A549 (cell line): Measurements from ENCODE around the gene NHSL2. TPM values are rescaled to one million over a fixed set of nuclear protein-coding genes. Genes with fewer than 3 reads are reported as not detected.

Experiments used
- ATAC-seq, 2 experiments: fragments of 200-7000 bp in 1 of 2; fragments of >200 bp in 1 of 2; cut with Nextera tagmentation in 1 of 2; cut with Tn5 transposase in 1 of 2; 3 replicates each; pipeline versions ENCODE4 v1.8.0 to v1.9.1; 2018 to 2020; ENCODE audit warnings: mild to moderate bottlenecking in 1 of 2, moderate library complexity in 1 of 2
- CTCF ChIA-PET: fragments of 300-600 bp; sonication (Branson Sonifier 250); formaldehyde crosslinking; extraction: SDS; loops from one replicate; lab custom pipeline; 2021; ENCODE audit warnings: antibody characterized with exemption, inconsistent platforms; lab: Yijun Ruan, JAX
- POLR2A ChIA-PET: fragments of 350-600 bp; formaldehyde crosslinking; extraction: SDS; loops from one replicate; lab custom pipeline; 2021; ENCODE audit warnings: antibody characterized with exemption, inconsistent platforms; lab: Yijun Ruan, JAX
- DNase-seq, 2 experiments: peaks; one replicate each; pipeline versions ENCODE4 v3.0.0 to v3.0.0-alpha.2; 2011 to 2016; ENCODE audit warnings: low read depth in 1 of 2, low spot score in 1 of 2
- FAIRE-seq: peaks from 2 replicates; lab custom pipeline; 2011; peaks lifted over from hg19 to GRCh38; lab: Jason Lieb, UNC
- H3K27ac ChIP-seq, 2 experiments: fragments of >200 bp; sonication (Bioruptor Twin); formaldehyde crosslinking; 3 replicates each; pipeline ENCODE4 v1.5.1; 2016 to 2017
- H3K4me1 ChIP-seq: fragments of >200 bp; sonication (Bioruptor Twin); formaldehyde crosslinking; 3 replicates; pipeline ENCODE4 v1.6.1; 2016
- H3K4me2 ChIP-seq: fragments of >200 bp; sonication (Bioruptor Twin); formaldehyde crosslinking; 3 replicates; pipeline ENCODE4 v1.6.1; 2016
- H3K4me3 ChIP-seq: fragments of >200 bp; sonication (Bioruptor Twin); formaldehyde crosslinking; 3 replicates; pipeline ENCODE4 v1.5.1; 2016
- H3K9me3 ChIP-seq: fragments of >200 bp; sonication (Bioruptor Twin); formaldehyde crosslinking; 3 replicates; pipeline ENCODE4 v1.6.1; 2016
- BHLHE40 ChIP-seq: IDR thresholded peaks from 2 replicates; pipeline ENCODE4 v1.6.1; 2012; ENCODE audit warnings: low read depth, low read length, inconsistent platforms
- CBX2 ChIP-seq: fragments of 200-600 bp; sonication (generic); IDR thresholded peaks from 2 replicates; pipeline ENCODE4 v1.6.1; 2016; ENCODE audit warnings: low read depth, mild to moderate bottlenecking, borderline replicate concordance
- CEBPB ChIP-seq, 2 experiments: fragments of >200 bp in 1 of 2; sonication (Bioruptor Twin) in 1 of 2; formaldehyde crosslinking in 1 of 2; IDR thresholded peaks; 2 replicates each; pipeline ENCODE4 v1.6.1; 2012 to 2016
- CHD4 ChIP-seq: fragments of 200-600 bp; sonication (generic); IDR thresholded peaks from 2 replicates; pipeline ENCODE4 v1.6.1; 2016; ENCODE audit warnings: antibody characterized with exemption, mild to moderate bottlenecking, borderline replicate concordance
- EHF ChIP-seq: fragments of 250-450 bp; sonication (Bioruptor Pico); IDR thresholded peaks from 2 replicates; pipeline ENCODE4 v1.5.0; 2020; ENCODE audit warnings: mild to moderate bottlenecking
- EP300 ChIP-seq, 2 experiments: fragments of >200 bp; sonication (Bioruptor Twin); formaldehyde crosslinking; IDR thresholded peaks; 2 replicates in 1 of 2; 3 replicates in 1 of 2; pipeline ENCODE4 v1.6.1; 2016 to 2017
- FOSL2 ChIP-seq, 2 experiments: fragments of 450-650 bp in 1 of 2; fragments of >200 bp in 1 of 2; sonication (Bioruptor Twin) in 1 of 2; formaldehyde crosslinking; IDR thresholded peaks; 2 replicates each; pipeline versions ENCODE4 v1.5.0 to v1.6.1; 2016 to 2020; ENCODE audit warnings: mild to moderate bottlenecking in 1 of 2, moderate library complexity in 1 of 2
- FOXS1 ChIP-seq: fragments of 250-450 bp; sonication (Bioruptor Pico); IDR thresholded peaks from 2 replicates; pipeline ENCODE4 v1.5.0; 2020; ENCODE audit warnings: mild to moderate bottlenecking, moderate library complexity
- GATA3 ChIP-seq: IDR thresholded peaks from 2 replicates; pipeline ENCODE4 v1.6.1; 2012; ENCODE audit warnings: borderline replicate concordance
- JUN ChIP-seq, 2 experiments: fragments of >200 bp; sonication (Bioruptor Twin); formaldehyde crosslinking; IDR thresholded peaks; 2 replicates in 1 of 2; 3 replicates in 1 of 2; pipeline ENCODE4 v1.6.1; 2016 to 2017
- JUNB ChIP-seq: fragments of >200 bp; sonication (Bioruptor Twin); formaldehyde crosslinking; IDR thresholded peaks from 2 replicates; pipeline ENCODE4 v1.6.1; 2016
- MAFK ChIP-seq: fragments of 450-650 bp; IDR thresholded peaks from 2 replicates; pipeline ENCODE4 v1.6.1; 2014; ENCODE audit not compliant: partially characterized antibody
- NFE2L2 ChIP-seq: fragments of 150-350 bp; conservative IDR thresholded peaks from 2 replicates; pipeline ENCODE4 v1.6.1; 2014; ENCODE audit warnings: low read length
- NPAS2 ChIP-seq: fragments of 250-450 bp; sonication (Bioruptor Pico); IDR thresholded peaks from 2 replicates; pipeline ENCODE4 v1.8.0; 2022; ENCODE audit warnings: mild to moderate bottlenecking, moderate library complexity, borderline replicate concordance
- NR3C1 ChIP-seq: fragments of >200 bp; sonication (Bioruptor Twin); formaldehyde crosslinking; IDR thresholded peaks from 3 replicates; pipeline ENCODE4 v1.6.1; 2017
- POLR2AphosphoS2 ChIP-seq: conservative IDR thresholded peaks from 2 replicates; pipeline ENCODE4 v1.6.1; 2012; ENCODE audit warnings: low read length, improper control_type of control experiment, inconsistent platforms
- RCOR1 ChIP-seq: fragments of 150-350 bp; IDR thresholded peaks from 2 replicates; pipeline ENCODE4 v1.6.1; 2014; ENCODE audit warnings: antibody characterized with exemption, low read length, low read depth
- RFX5 ChIP-seq: fragments of 450-650 bp; IDR thresholded peaks from 2 replicates; pipeline ENCODE4 v1.7.1; 2014; ENCODE audit warnings: antibody characterized with exemption, mild to moderate bottlenecking, moderate library complexity
- RNF2 ChIP-seq: fragments of 200-600 bp; sonication (generic); IDR thresholded peaks from 2 replicates; pipeline ENCODE4 v1.6.1; 2016; ENCODE audit warnings: low read depth, mild to moderate bottlenecking, antibody characterized with exemption, moderate library complexity, borderline replicate concordance
- SREBF2 ChIP-seq: fragments of 450-650 bp; IDR thresholded peaks from 2 replicates; pipeline ENCODE4 v1.6.1; 2014; ENCODE audit warnings: mild to moderate bottlenecking, moderate library complexity
- TFCP2L1 ChIP-seq: fragments of 250-450 bp; sonication (Bioruptor Pico); IDR thresholded peaks from 2 replicates; pipeline ENCODE4 v1.5.0; 2021; ENCODE audit warnings: mild to moderate bottlenecking
- ZC3H11A ChIP-seq: fragments of 450-650 bp; IDR thresholded peaks from 2 replicates; pipeline ENCODE4 v1.6.1; 2014; ENCODE audit warnings: antibody characterized with exemption, mild to moderate bottlenecking
- ZFP36 ChIP-seq: fragments of 450-650 bp; IDR thresholded peaks from 2 replicates; pipeline ENCODE4 v1.6.1; 2014; ENCODE audit warnings: borderline replicate concordance; ENCODE audit not compliant: partially characterized antibody
- ZSCAN20 ChIP-seq: fragments of 250-450 bp; sonication (Bioruptor Pico); IDR thresholded peaks from 2 replicates; pipeline ENCODE4 v1.8.0; 2022; ENCODE audit warnings: mild to moderate bottlenecking, moderate library complexity
- WGBS: methylation state at CpG from one replicate; pipeline ENCODE4 v1.1.6; 2017; ENCODE audit errors: missing lambda C conversion rate; 5-methylcytosine and 5-hydroxymethylcytosine counted together
- polyA plus RNA-seq, 4 experiments: library from polyadenylated mRNA; depleted of rRNA in 3 of 4; stranded (reverse); fragments of >200 nt; fragmentation: RNase III in 1 of 4; extraction: RNeasy Plus Mini Kit Qiagen cat#74134 plus additional on column Dnase treatment in 1 of 4; gene quantifications; 2 replicates in 3 of 4; 3 replicates in 1 of 4; pipeline ENCODE4 v1.2.3, GENCODE V29; 2011 to 2017
- TF ChIP-seq, protein P1 (sequence below): IDR thresholded peaks from 2 replicates; pipeline ENCODE4 v1.6.1; 2012
- TF ChIP-seq, protein P2 (sequence below): fragments of 450-650 bp; IDR thresholded peaks from 2 replicates; pipeline ENCODE4 v1.6.1; 2014; ENCODE audit warnings: antibody characterized with exemption

NHSL2 gene
- polyA plus RNA-seq, 2 of the 4 experiments (the other 2 are of a cell fraction): 0.26 to 0.48 TPM

DNA sequence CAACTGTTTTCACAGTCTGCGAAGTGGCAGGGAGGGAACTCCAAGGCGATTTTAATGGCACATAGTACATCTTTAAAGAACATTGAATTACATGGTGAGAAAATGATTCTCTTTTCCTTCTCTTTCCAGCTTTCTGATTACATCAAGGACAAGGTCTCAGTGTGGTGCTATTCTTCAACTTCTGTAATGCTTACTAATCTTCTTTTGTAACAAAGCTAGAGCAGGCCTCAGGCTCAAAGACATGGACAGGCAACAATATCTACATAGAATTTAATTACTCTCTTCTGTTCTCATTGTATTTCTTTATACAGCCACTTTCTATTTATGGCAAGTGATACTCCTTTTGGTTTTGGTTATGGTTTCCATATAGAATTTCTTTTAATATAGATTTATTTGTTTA lies 172.6 kb downstream of the NHSL2 start:
- FAIRE-seq: no peak
- no peak for ATAC-seq
- 77% methylated on average over 2 of the region's 2 CpGs for WGBS
- ChIA-PET POLR2A (no interaction called here), CTCF (interaction anchor here (1.3 kb wide), 1 partner anchor 43 kb away, joined by 3 read pairs; no protein-coding TSS in a partner anchor)
- Histone ChIP-seq H3K4me3 (no peak overlapping the region), H3K9me3 (no peaks in the 10 kb centered on the region), H3K4me2 (no peak overlapping the region), H3K27ac (no peak overlapping the region), H3K4me1 (no peaks in the 10 kb centered on the region)
- no peak for DNase-seq
- no peak for TF ChIP-seq EP300 (IDR thresholded peaks at IDR 0.05)
- TF ChIP-seq FOXS1 (CRISPR knock-in tag): no peak

DNA sequence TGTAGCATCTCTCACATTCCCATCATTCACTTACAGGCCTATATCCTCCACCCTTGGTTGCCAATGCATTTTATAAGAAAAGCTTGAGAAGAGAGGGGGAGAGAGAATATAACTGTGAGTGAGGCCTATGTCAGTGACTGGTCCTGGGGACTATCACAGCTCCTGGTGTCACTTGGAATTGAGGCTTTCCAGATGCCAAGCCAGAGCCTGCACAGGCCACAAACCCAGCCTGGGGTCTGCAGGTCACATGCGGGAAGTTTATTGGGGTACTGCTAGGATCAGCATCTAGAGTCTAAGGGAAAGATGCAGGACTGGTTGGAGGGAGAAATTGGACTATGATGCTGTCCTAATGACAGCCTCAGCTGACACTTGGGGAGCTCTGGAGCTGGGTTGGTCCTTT lies 173.5 kb downstream of the NHSL2 start:
- no peak for DNase-seq
- Histone ChIP-seq H3K9me3 (no peaks in the 10 kb centered on the region), H3K27ac (no peak overlapping the region), H3K4me3 (no peak overlapping the region), H3K4me2 (no peak overlapping the region), H3K4me1 (no peaks in the 10 kb centered on the region)
- WGBS: 78% methylated on average over 1 of the region's 1 CpG
- no peak for TF ChIP-seq ZC3H11A
- TF ChIP-seq JUN (IDR thresholded peaks at IDR 0.05): no peak
- no peak for TF ChIP-seq RFX5
- no peak for TF ChIP-seq ZSCAN20 (CRISPR knock-in tag)
- TF ChIP-seq NPAS2: no peak
- no peak for TF ChIP-seq RCOR1
- TF ChIP-seq, protein P1, sequence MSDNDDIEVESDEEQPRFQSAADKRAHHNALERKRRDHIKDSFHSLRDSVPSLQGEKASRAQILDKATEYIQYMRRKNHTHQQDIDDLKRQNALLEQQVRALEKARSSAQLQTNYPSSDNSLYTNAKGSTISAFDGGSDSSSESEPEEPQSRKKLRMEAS: no peak
- TF ChIP-seq NR3C1: no peak
- TF ChIP-seq MAFK: no peak
- TF ChIP-seq NFE2L2: no peak
- no peak for TF ChIP-seq FOSL2 (IDR thresholded peaks at IDR 0.05)
- no peak for TF ChIP-seq FOSL2 (CRISPR knock-in tag; IDR thresholded peaks at IDR 0.05)
- no peak for TF ChIP-seq CHD4
- no peak for TF ChIP-seq ZFP36
- no peak for TF ChIP-seq SREBF2
- TF ChIP-seq, protein P2, sequence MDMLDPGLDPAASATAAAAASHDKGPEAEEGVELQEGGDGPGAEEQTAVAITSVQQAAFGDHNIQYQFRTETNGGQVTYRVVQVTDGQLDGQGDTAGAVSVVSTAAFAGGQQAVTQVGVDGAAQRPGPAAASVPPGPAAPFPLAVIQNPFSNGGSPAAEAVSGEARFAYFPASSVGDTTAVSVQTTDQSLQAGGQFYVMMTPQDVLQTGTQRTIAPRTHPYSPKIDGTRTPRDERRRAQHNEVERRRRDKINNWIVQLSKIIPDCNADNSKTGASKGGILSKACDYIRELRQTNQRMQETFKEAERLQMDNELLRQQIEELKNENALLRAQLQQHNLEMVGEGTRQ: no peak
- no peak for TF ChIP-seq EP300 (IDR thresholded peaks at IDR 0.05)
- TF ChIP-seq RNF2: no peak
- TF ChIP-seq EHF (CRISPR knock-in tag): no peak
- no peak for TF ChIP-seq CBX2
- ChIA-PET CTCF (interaction anchor here (1.3 kb wide), 1 partner anchor 42 kb away, joined by 3 read pairs; no protein-coding TSS in a partner anchor), POLR2A (no interaction called here)
- no peak for ATAC-seq
- no peak for FAIRE-seq

DNA sequence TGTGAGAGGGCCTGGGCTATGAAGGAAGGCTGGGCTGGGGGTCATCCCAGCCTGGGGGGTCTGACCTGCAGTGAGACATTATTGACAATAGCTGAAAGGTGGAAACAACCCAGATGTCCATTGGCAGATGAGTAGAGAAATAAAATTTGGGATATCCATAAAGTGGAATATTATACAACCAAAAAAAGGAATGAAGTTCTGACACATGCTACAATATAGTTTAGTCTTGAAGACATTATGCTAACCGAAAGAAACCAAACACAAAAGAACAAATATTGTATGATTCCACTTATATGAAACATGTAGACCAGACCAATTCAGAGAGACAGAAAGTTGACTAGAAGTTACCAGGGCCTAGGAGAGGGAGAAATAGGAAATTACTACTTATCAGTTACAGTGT lies 176.3 kb downstream of the NHSL2 start:
- Histone ChIP-seq H3K9me3 (no peaks in the 10 kb centered on the region), H3K4me1 (no peaks in the 10 kb centered on the region), H3K4me3 (no peak overlapping the region), H3K27ac (no peak overlapping the region), H3K4me2 (no peak overlapping the region)
- ChIA-PET POLR2A (no interaction called here), CTCF (no interaction called here)
- no peak for FAIRE-seq
- WGBS: 29% methylated on average over 1 of the region's 1 CpG
- DNase-seq: no peak
- no peak for TF ChIP-seq BHLHE40
- TF ChIP-seq JUNB: no peak
- TF ChIP-seq FOSL2 (IDR thresholded peaks at IDR 0.05): no peak
- no peak for TF ChIP-seq FOSL2 (CRISPR knock-in tag; IDR thresholded peaks at IDR 0.05)
- no peak for TF ChIP-seq TFCP2L1 (CRISPR knock-in tag)
- TF ChIP-seq POLR2AphosphoS2: no peak
- no peak for TF ChIP-seq RFX5
- no peak for TF ChIP-seq GATA3
- no peak for TF ChIP-seq CEBPB (IDR thresholded peaks at IDR 0.05)
- ATAC-seq: no peak
